Measurements from ENCODE around the gene ADAM12. TPM values are rescaled to one million over a fixed set of nuclear protein-coding genes. Genes with fewer than 3 reads are reported as not detected.

The ADAM12 gene
- total and polyA plus RNA-seq, 2 donors (not counting 3 experiments of a cell fraction or from before 2014, with no cell fraction given), result 0.22 to 0.33 TPM

DNA sequence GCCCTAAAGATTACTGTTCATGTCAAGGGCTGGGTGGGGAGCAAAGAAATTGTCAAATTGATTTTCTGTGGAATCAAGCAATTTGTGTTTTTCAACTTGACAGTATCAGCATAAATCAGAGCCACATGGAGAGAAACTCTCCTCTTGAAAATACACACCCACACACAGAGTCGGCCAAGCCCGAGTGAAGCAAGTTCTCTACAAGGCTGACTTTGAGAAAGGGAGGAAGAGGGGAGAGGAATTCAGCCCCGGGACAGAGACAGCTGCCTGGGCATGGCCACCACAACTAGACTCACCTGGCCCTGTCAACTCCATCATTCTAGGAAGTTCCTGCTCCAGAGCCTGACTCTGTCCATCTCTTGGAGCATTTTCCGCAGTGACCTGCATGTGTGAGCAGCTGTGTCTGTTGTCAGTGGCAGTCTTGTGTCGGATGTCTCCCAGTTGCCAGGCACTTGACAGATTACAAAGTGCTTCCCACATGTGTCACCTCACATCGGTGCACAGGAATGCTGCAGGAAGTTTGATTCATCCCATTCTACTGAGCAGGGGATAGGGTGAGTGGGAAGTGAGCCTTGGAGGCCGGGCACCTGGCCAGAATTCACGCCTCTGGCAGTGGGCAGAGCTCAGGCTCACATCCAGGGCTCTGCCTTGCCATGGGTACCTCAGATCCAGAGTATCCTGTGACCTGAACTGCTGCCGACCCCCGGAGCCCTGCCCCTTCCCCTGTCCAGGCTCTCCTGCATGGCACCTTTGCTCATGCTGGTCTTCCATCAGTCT, 37.9 kb downstream of the ADAM12 start:
- TF ChIP-seq, protein P1, sequence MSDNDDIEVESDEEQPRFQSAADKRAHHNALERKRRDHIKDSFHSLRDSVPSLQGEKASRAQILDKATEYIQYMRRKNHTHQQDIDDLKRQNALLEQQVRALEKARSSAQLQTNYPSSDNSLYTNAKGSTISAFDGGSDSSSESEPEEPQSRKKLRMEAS (IDR thresholded peaks at IDR 0.05; ENCODE audit: insufficient read depth, insufficient read length), result no peak
- peak; percentile 39 for TF ChIP-seq FOS (IDR thresholded peaks at IDR 0.05; ENCODE audit: borderline replicate concordance, insufficient read depth, low read length)
- Histone ChIP-seq H2AFZ (ENCODE audit: low read depth, low read length) (no peak overlapping the region), H3K36me3 (ENCODE audit: control insufficient read depth in 2 of 2, extremely low read depth in 1 of 2, insufficient read depth in 2 of 2, low read length in 2 of 2) (no peaks in the 10 kb centered on the region), H3K9ac (replicated peaks; ENCODE audit: extremely low read depth, insufficient read depth, low read length) (no peak overlapping the region), H3K4me2 (ENCODE audit: insufficient read depth, low read length) (no peak overlapping the region), H3K9me1 (replicated peaks; ENCODE audit: control insufficient read depth, extremely low read depth, insufficient read depth, low read length) (no peaks in the 10 kb centered on the region), H4K20me1 (replicated peaks; ENCODE audit: control insufficient read depth, extremely low read depth, insufficient read depth, low read length) (no peaks in the 10 kb centered on the region), H3K4me3 (replicated peaks in 1 of 3; ENCODE audit: insufficient read depth in 1 of 3, low read depth in 1 of 3, low read length in 3 of 3) (no peak overlapping the region), H3K79me2 (ENCODE audit: control insufficient read depth, insufficient read depth, low read length) (no peaks in the 10 kb centered on the region), H3K27me3 (ENCODE audit: control insufficient read depth in 2 of 2, insufficient read depth in 2 of 2, low read length in 2 of 2) (no peaks in the 10 kb centered on the region), H3K9me3 (replicated peaks; ENCODE audit: control insufficient read depth, insufficient read depth, low read length) (no peaks in the 10 kb centered on the region), H3K4me1 (ENCODE audit: control insufficient read depth, extremely low read depth, insufficient read depth, low read length) (no peaks in the 10 kb centered on the region), H3K27ac (ENCODE audit: insufficient read depth, low read depth, low read length) (no peak overlapping the region)
- POLR2A ChIA-PET, result no interaction called here
- dilution Hi-C loops (cut with MboI; ENCODE audit: extremely low pct_ligation_motif_present, low sequenced_read_pairs) (no loop called here), intact Hi-C loops (cut with micrococcal nuclease) (no loop called here)
- no TSS peak for BruUV-seq (replicated peaks)
- CTCF ChIA-PET, result no interaction called here
- no peak for FAIRE-seq
- peak; percentile 2 for DNase-seq (ENCODE audit: low read depth, low spot score)

DNA sequence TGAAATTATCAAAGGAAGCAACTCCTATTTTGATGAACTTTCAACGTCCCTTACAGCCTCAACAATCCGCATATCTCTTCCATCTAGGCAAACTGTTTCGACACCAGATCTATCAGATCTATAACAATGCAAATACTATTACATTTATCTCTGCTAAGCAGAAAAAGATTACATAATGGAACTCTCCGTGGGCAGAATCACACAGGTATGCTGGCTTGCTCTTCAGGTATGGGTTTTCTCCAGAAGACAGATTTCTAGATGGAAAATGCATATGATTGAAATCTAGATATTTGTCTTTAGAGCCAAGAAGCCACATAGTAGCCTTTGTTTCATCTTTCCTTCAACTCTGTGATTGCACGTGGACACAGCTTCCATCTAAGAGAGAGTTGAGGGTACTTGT, 38.6 kb downstream of the ADAM12 start:
- ChIA-PET POLR2A (no interaction called here), CTCF (no interaction called here)
- Histone ChIP-seq H3K36me3 (ENCODE audit: control insufficient read depth in 2 of 2, extremely low read depth in 1 of 2, insufficient read depth in 2 of 2, low read length in 2 of 2) (no peaks in the 10 kb centered on the region), H3K9me3 (replicated peaks; ENCODE audit: control insufficient read depth, insufficient read depth, low read length) (no peaks in the 10 kb centered on the region), H3K9me1 (replicated peaks; ENCODE audit: control insufficient read depth, extremely low read depth, insufficient read depth, low read length) (no peaks in the 10 kb centered on the region), H2AFZ (ENCODE audit: low read depth, low read length) (no peak overlapping the region), H3K9ac (replicated peaks; ENCODE audit: extremely low read depth, insufficient read depth, low read length) (no peak overlapping the region), H3K4me1 (ENCODE audit: control insufficient read depth, extremely low read depth, insufficient read depth, low read length) (no peaks in the 10 kb centered on the region), H4K20me1 (replicated peaks; ENCODE audit: control insufficient read depth, extremely low read depth, insufficient read depth, low read length) (no peaks in the 10 kb centered on the region), H3K27ac (ENCODE audit: insufficient read depth, low read depth, low read length) (no peak overlapping the region), H3K27me3 (ENCODE audit: control insufficient read depth in 2 of 2, insufficient read depth in 2 of 2, low read length in 2 of 2) (no peaks in the 10 kb centered on the region), H3K4me3 (replicated peaks in 1 of 3; ENCODE audit: insufficient read depth in 1 of 3, low read depth in 1 of 3, low read length in 3 of 3) (no peak overlapping the region), H3K4me2 (ENCODE audit: insufficient read depth, low read length) (no peak overlapping the region), H3K79me2 (ENCODE audit: control insufficient read depth, insufficient read depth, low read length) (no peaks in the 10 kb centered on the region)
- intact Hi-C loops (cut with micrococcal nuclease), result no loop called here
- TF ChIP-seq FOS (IDR thresholded peaks at IDR 0.05; ENCODE audit: borderline replicate concordance, insufficient read depth, low read length) (no peak), POLR2AphosphoS5 (IDR thresholded peaks at IDR 0.05; ENCODE audit: insufficient read depth, low read depth, low read length) (no peak), JUN (IDR thresholded peaks at IDR 0.05; ENCODE audit: borderline replicate concordance, insufficient read depth, insufficient read length, low read depth) (no peak), POLR2A (IDR thresholded peaks at IDR 0.05; ENCODE audit: low read depth, low read length) (no peak), MYC (IDR thresholded peaks at IDR 0.05; ENCODE audit: low read depth, low read length) (no peak), EZH2 (IDR thresholded peaks at IDR 0.05; ENCODE audit: borderline replicate concordance, low read depth, low read length, severe bottlenecking) (no peak), GATA2 (IDR thresholded peaks at IDR 0.05; ENCODE audit: insufficient read depth, insufficient read length, low read depth, low read length) (no peak)
- TF ChIP-seq, protein P2, sequence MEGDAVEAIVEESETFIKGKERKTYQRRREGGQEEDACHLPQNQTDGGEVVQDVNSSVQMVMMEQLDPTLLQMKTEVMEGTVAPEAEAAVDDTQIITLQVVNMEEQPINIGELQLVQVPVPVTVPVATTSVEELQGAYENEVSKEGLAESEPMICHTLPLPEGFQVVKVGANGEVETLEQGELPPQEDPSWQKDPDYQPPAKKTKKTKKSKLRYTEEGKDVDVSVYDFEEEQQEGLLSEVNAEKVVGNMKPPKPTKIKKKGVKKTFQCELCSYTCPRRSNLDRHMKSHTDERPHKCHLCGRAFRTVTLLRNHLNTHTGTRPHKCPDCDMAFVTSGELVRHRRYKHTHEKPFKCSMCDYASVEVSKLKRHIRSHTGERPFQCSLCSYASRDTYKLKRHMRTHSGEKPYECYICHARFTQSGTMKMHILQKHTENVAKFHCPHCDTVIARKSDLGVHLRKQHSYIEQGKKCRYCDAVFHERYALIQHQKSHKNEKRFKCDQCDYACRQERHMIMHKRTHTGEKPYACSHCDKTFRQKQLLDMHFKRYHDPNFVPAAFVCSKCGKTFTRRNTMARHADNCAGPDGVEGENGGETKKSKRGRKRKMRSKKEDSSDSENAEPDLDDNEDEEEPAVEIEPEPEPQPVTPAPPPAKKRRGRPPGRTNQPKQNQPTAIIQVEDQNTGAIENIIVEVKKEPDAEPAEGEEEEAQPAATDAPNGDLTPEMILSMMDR (IDR thresholded peaks at IDR 0.05; ENCODE audit: extremely low read depth in 1 of 2, insufficient read depth in 1 of 2, low read depth in 1 of 2, low read length in 2 of 2), result no peak
- TF ChIP-seq, protein P1 (IDR thresholded peaks at IDR 0.05; ENCODE audit: insufficient read depth, insufficient read length), result no peak
- dilution Hi-C loops (cut with MboI; ENCODE audit: extremely low pct_ligation_motif_present, low sequenced_read_pairs), result no loop called here
- BruUV-seq (replicated peaks), result no TSS peak
- no peak for FAIRE-seq
- DNase-seq (ENCODE audit: low read depth, low spot score), result no peak
